Measurements from ENCODE around the gene HMOX1.
A peak's percentile ranks its signal among the peaks of the same experiment; 100 is the strongest.

HMOX1 gene

DNA sequence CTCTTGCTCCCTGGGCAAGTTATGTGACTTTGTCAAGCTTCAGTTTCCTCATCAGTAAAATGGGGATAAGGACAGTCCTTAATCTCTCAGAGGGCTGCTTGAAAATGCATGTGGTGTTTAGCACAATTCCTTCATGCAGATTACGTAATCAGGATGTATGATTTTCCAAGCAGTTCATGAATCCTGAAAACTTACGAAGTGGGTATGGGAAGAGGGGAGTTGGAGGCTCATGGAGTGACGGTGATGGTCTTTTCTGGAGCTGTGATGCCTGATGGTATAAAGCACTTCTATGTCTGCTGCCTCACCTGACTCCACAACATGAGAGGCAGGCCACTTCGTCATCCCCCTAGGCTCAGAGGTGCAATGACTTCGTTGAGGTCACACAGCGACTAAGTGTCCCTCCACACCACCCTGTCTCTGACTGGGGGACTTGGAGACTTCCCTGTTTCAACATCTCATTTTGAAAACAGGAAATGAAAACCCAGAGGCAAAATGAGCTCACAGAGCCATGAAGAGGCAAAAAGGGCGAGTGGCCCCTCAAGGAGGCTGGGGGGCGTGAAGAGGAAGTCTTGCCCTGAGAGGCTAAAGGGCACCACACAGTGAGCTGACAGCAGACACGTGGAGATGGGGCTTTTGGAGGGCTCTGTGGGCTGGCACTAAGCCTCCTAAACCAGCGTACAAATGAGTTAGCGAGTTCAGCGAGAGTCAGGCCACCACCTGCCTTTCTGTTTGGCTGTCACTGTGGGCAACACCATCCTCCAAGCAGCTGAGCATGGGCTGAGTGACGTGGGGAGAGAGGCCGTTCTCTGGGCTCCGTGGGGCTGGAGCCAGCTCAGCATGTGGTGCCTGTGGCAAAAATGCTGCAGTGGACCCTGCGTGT is 29.1 kb downstream of the HMOX1 start:
- peak; percentile 17 for DNase-seq

DNA sequence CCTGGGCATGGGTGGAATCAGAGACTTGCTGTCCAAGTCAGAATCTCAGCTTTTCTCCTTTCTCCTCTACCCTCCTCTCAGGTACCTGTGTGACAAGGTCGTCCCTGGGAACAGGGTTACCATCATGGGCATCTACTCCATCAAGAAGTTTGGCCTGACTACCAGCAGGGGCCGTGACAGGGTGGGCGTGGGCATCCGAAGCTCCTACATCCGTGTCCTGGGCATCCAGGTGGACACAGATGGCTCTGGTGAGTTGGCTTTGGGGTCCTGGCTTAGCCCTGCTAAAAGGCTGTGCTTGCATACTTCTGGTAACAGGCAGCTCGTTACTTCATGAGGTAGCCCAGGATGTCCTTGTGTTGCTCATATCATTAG is 29.8 kb downstream of the HMOX1 start:
- DNase-seq = no peak

DNA sequence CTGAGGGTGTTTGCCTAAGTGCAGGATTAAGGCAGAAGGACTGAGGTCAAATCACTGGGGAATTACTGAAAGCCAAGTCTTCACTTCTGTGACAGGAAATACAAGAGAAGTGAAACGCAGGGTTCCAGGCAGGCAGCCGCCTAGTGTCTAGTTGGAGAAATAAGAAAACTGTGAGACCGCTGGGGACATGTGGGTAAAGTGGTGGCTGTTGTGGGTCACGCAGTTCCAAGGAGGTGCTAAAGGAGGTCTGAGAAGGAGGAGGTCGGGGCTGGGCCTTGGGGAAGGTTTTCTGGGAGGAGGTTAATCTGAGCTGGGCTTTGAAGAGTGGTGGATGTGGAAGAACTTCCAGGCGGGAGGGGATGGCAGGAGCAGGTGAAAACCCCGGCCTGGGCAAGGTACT is 30.2 kb downstream of the HMOX1 start:
- no peak for DNase-seq

DNA sequence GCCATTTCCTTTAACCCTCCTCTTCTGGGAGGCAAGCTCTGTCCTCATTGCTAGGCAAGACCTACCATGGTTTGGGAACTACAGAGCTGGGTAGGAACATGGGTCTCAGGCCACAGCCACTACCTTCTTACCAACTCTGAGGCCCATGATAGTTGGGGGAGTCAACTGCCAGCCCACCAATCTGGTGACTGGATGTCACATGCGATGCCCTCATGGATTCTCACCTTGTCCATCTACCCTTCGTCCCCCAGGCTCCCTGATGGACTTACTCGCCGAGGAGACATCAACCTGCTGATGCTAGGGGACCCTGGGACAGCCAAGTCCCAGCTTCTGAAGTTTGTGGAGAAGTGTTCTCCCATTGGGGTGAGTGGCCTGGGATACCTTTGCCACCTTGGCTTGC is 32.7 kb downstream of the HMOX1 start:
- no peak for DNase-seq

DNA sequence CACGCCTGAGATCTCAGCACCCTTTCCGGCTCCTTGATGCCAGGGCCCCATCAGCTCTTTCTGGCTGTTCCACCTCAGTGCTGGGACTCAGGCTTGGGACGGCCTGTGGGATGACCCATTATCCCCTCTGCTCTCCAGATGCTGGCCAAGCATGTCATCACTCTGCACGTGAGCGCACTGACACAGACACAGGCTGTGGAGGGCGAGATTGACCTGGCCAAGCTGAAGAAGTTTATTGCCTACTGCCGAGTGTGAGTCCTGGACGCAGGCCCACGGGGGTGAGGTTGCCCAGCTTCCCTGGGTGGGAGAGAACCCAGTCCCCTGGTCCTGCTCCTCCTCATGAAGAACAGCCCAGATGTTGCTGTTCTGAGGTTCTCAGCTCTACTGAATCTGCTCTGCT is 36.7 kb downstream of the HMOX1 start:
- DNase-seq = no peak

DNA sequence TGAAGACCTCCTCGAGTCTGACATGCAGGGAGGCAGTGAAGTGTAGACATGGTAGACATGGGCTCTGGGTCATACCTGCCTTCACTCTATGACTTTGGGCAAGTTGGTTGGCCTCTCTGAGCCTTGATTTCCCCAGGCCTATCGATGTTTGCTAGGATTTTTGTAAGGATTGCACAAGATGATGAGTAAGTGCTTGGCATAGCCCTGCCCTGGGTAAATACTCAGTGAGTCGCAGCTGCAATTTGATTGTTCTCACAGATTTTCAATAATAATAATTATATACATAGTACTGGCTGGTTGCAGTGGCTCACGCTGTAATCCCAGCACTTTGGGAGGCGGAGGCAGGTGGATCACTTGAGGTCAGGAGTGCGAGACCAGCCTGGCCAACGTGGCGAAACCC is 37.2 kb downstream of the HMOX1 start:
- no peak for DNase-seq

DNA sequence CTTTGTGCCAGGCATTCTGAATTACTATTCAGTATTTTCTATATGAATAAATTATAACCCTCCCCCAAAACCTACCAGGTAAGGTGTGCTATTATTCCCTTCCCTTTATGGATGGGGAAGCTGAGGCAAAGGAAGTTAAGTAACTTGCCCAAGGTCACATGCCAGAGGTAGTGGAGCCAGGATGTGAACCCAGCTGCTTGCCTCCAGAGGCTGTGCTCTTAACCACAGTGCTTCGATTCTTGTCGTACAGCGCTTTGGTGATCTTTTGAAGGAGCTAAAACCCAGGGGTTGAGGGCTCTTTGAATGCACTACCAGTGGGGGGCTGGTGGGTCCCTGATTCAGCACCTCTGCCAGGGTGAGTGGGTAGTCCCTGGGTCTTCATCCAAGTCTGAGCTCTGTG is 37.8 kb downstream of the HMOX1 start:
- no peak for DNase-seq

DNA sequence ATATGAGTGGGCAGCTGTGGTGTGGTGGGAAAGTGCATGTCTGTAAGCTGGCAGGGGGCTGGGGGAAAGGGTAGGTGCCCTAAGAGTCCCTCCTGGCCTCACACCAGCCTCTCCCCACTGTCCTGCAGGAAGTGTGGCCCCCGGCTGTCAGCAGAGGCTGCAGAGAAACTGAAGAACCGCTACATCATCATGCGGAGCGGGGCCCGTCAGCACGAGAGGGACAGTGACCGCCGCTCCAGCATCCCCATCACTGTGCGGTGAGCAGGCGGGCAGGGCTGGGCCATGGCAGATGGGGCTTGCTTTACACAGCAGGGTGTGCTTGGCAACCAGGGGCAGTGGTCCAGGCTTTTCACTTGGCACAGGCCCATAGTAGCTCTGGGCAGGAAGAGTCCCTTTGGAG is 38.9 kb downstream of the HMOX1 start:
- no peak for DNase-seq

DNA sequence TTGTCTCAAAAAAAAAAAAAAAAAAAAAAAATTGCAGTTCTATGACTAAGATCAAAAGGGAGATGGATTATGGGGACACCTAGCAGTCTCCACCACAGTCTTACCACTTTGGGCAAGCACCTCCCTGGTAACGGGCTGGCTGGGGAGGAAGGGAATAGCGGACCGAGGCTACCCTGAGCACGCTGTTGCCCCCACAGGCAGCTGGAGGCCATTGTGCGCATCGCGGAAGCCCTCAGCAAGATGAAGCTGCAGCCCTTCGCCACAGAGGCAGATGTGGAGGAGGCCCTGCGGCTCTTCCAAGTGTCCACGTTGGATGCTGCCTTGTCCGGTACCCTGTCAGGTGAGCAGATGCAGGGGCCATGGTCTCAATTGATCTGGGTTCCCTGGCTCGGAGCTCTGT is 40.2 kb downstream of the HMOX1 start:
- DNase-seq = no peak

DNA sequence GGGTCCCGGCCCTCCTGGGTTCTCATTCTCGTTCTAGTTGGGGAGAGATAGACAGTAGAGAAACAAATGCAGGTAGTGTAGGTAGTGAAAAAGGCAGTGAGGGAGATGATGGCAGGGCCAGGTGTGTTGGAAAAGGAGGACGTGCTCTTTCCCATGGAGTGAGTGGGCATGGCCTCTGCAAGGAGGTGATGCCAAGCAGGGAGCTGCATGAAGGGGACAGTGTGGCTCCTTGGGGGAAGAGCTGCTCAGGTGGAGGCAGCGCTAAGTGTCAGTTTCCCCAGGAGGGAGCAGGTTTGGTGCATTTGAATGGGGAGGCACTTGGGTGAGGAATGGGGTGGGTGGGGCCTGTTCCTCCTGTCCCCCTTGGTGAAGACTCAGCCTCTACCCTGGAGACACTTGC is 41.2 kb downstream of the HMOX1 start:
- DNase-seq = no peak

DNA sequence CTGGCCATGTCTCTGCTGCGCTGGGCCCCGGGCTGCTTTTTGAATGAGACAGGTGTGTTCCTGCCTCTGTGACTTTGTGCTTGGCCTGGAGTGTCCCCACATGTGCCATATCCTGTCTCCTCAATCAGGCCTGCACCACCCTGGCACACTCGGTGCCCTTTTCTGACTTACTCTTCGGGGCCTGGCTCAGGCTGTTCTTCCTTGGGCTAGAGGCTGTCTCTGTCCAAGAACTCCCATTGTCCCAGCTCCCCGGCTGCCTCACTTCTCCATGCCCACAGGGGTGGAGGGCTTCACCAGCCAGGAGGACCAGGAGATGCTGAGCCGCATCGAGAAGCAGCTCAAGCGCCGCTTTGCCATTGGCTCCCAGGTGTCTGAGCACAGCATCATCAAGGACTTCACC is 42.0 kb downstream of the HMOX1 start:
- DNase-seq = no peak

DNA sequence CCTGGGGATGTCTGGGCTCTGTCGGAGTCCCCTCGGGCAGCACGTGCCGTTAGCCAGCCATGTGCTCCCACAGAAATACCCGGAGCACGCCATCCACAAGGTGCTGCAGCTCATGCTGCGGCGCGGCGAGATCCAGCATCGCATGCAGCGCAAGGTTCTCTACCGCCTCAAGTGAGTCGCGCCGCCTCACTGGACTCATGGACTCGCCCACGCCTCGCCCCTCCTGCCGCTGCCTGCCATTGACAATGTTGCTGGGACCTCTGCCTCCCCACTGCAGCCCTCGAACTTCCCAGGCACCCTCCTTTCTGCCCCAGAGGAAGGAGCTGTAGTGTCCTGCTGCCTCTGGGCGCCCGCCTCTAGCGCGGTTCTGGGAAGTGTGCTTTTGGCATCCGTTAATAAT is 43.2 kb downstream of the HMOX1 start:
- no peak for DNase-seq

DNA sequence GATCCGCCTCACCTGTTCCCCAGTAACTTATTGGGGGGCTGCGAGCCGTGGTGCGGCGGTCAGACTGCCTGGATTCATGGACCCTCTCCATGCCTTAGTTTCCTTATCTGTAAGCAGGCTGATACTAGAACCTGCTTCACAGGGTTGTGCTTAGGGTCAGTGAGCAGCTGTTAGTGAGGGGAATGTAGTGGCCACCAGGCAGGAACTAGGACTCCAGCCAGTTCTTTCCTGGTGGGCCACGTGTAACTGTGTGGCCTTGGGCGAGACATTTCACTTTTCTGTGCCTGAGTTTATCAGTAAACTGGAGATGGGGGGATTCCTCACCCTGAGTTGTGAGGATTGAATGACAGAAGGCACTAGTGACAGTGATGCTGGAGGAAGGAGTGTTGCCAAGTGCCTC is 43.9 kb downstream of the HMOX1 start:
- DNase-seq = no peak

DNA sequence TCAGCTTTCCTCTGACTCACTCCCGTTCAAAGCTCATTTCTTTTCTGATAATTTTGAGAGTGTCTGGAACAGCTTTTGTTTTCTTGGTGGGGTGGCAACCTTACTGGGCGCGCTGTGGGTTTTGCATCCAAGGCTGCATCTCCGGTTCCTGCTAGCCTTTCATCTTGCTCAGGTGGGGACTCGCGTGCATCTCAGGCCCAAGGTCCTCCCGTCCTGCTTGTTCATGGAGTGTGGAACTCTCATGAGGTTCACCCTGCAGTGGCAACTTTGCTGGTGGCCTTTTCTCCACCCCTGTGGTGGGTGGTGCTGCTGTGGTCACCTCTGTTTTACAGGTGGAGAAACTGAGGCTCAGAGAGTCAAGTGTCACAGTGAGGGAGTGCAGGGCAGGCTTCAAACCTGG is 44.6 kb downstream of the HMOX1 start:
- no peak for DNase-seq

DNA sequence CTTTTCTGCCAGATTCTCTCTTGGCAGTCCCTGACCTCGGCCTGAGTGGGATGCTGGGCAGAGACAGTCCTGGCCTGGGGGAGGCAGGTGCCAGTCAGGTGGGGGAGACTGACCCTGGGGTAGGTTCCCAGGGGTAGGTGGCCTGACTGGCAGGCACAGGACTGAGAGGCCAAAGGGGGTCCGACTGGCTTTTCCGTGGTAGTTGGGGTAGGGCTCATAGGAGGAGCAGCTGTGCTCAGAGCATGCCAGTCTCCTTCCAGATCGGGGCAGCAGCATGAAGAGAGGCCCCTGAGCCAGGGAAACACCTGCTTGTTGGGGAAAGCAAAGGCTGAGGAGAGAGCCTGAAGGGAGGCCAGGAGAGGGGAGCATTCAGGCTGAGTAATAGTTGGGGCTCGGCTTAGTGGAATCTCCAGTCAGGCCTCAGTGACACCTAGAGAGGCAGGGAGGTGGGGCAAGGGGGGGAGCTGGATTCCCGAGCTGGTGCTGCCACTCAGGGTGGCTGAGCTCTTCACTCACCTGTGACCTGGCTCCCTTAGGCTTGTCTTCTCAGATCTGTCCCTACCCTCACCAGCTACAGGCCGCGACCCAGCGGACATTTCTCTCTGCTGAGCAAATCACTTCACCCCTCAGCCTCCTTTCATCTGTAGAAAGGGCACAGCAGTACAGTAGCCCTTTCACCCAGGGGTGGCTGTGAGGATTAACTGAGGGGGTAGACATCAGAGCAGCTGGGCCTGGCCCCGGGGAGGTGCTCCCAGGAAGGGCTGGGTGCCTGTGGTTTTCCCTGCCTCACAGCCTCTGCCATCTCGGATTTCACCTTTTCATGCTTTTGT is 45.3 kb downstream of the HMOX1 start:
- no peak for DNase-seq

DNA sequence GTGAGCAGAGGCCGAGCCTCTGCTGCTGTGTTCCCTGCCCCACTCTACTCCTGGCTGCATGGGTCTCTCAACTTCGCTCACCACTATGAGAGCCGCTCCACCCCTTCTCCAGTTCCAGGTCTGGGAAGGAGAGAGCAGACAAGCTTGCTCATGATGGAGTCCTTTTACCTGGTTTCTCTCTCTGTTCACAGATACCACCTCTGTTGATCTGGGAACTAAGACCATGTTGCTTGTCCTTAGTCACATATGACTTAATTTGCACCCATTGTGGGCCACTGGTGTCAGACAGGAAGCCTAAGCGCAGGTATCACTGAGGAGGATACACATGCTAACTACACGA is 45.9 kb downstream of the HMOX1 start:
- no peak for DNase-seq

DNA sequence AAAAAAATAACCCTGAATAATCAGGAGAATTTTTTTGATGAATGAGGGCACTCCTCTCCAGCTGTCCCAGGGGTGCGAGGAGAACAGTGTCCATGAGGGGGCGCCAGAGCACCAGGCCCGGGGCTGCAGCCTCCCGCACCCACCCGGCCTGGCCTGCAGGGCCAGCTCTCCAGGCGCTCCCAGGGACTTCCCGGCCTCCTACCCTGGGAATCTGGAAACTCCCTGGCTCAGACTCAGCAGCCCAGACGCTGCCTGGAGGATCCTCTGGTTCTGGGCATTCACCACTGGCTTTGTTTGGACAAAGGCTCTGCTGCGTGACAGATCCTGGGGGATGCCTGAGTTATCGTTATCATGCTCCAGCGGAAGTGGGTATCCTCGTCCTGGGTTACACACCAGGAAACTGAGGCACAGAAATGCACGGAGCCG is 50.0 kb downstream of the HMOX1 start:
- DNase-seq = peak; percentile 59

DNA sequence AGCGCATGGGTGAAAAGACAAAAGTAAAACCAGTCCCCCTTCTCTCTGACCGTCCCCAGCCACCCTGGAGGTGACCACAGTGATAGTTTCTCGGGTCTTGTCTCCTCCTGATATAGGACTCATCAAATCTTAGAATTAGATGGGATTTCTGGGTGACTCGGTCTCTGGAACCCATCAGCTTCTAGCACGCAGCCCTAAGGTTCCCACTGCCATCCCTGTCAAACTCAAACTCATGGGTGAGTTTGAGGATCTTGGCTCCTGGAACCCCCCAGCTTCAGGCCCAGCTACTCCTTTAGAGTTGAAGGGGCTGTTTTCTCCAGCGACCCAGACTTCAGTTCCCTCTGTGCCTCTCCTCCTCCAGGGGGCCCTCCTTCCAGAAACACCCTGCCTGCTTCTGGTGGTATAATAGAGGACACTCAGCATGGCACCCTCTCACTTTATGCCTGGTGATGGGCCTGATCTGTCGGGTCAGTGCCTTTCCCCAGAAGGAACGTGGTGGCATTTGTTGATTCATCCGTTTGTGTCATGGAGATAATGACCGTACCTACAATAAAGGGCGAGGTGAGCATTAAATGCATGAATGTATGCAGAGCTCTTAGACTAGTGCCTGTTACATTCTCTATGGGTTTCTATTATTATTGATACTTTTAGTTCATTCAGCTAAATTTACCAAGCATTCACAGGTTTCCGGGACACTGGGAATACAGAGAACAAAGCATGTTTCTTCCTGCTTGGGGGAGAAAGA is 50.8 kb downstream of the HMOX1 start:
- DNase-seq = no peak

DNA sequence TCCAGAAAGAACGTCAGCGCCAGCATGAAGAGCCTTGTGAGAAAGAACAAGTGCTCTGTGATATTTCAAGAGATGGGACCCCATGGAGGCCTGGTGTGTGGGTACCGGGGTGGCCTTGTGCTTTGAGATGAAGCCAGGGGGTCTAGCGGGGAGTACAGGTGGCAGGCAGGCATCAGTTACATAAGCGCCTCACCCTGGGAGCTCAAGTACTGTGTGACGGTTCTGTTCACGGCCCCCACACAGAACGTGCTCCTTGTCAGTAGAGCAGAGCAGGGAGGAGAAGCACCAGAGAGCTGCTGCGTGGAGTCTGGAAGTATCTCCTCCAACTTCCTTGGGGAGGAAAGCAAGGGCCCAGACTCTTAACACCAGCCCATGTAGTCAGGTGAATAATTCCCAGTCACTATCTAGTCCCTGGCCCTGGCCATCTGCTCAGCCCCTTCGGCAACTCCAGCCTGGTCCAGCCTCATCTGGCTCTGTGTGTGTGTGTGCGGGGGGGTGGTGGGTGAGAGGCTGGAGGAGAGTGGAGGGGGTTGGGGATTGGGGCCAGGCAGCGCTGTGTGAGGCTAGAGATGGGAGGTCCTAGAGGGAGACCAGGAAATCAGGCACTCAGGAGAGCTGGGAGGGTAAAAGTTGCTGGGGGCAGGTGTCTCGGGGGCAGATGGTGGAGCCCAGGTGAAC is 51.5 kb downstream of the HMOX1 start:
- no peak for DNase-seq

DNA sequence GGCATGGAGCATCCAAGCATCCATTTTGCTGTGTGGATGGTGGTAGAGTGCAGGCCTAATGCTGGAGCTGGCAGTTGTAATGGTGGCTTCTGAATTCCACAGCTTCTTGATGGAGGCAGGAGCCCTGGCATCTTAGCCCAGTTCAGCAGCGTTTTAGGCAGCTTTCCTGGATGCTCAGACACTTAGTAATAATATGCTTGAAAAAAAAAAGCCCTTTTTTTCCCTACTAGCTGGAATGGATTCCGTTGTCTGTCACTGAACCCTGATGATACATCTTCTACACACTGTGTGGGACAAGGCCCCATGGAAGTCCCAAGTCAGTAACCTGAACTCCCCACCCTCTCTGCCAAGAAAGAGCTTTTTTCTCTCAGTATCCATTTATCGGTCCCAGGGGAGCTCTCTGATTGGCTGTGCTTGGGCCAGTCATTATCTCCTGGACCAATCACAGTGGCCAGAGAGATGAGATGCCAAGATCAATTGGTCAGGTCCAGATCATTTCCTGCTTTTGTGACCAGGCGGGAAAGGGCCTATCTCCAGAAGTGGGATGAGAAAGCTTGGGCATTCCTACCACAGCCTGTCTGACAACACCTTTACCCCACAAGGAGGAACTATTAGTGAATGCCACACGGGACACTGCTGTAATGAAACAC is 53.3 kb downstream of the HMOX1 start:
- no peak for DNase-seq

DNA sequence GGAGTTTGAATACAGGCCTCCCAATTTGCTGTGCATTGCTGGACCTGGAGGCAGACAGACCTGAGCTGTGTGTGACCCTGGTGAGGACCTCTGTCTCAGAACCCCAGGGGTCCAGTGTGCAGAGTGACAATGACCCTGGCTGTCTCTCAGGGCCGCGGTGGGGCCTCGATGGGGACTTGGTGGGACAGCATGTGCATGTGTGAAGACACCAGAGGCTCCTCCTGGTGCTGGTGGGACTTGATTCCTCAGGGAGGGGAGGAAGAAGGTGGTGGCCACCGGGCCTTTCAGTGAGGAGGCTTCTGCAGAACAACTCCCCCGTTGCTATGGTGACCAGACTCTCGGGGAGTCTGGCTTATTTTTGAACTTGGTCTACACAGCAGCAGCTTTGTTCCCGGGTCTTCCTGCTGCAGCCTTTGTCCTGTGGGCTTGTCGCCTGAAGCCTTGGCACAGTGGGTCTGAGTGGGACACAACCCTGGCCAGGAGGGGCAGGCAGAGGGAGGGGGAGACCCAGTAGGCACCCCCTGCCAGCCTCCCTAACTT is 54.4 kb downstream of the HMOX1 start:
- DNase-seq = no peak

DNA sequence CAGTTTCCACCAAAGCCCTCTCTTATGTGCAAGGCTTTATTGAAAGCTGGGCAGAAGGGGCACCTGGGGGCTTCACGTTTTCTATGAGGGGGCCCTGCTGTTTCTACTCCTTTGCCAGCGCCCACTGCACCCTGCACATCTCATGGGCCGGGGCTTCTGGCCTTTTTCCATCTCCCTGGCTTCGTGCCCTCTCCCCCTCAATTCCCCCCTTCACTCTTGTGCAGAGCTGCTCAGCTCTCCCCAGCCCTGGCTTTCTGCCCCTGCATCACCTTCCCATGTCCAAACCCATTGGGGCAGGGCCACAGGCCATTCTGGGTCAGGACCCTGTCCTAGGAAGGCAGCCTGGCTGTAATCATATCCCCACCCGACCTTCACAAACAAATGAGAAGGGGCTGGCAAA is 55.5 kb downstream of the HMOX1 start:
- no peak for DNase-seq
